Nephron progenitor cell (in vitro differentiated cells): ENCODE results near the gene ADGRV1.
A peak's percentile ranks its signal among the peaks of the same experiment; 100 is the strongest.

ENCODE experiments used
- DNase-seq: peaks from one replicate; pipeline ENCODE4 v3.0.0; 2021
- H3K27ac Mint-ChIP-seq: 2 replicates; pipeline ENCODE4 v1.8.0; 2021; ENCODE audit warnings: mild to moderate bottlenecking, moderate library complexity, mixed read lengths
- H3K27me3 Mint-ChIP-seq: 2 replicates; pipeline ENCODE4 v1.8.0; 2021; ENCODE audit warnings: mild to moderate bottlenecking, low read depth, mixed read lengths; ENCODE audit not compliant: poor library complexity
- H3K36me3 Mint-ChIP-seq: 2 replicates; pipeline ENCODE4 v1.8.0; 2021; ENCODE audit warnings: low read depth, mixed read lengths
- H3K4me1 Mint-ChIP-seq: 2 replicates; pipeline ENCODE4 v1.8.0; 2021; ENCODE audit warnings: mixed read lengths
- H3K4me3 Mint-ChIP-seq: 2 replicates; pipeline ENCODE4 v1.8.0; 2021; ENCODE audit warnings: mild to moderate bottlenecking, moderate library complexity, mixed read lengths
- H3K9me3 Mint-ChIP-seq: 2 replicates; pipeline ENCODE4 v1.8.0; 2021; ENCODE audit warnings: mild to moderate bottlenecking, moderate library complexity, mixed read lengths
- TF ChIP-seq, protein P1 (sequence below): fragments of 200-600 bp; sonication (generic); IDR thresholded peaks from 2 replicates; pipeline ENCODE4 v1.5.0; 2021; ENCODE audit warnings: antibody characterized with exemption

Gene ADGRV1

DNA sequence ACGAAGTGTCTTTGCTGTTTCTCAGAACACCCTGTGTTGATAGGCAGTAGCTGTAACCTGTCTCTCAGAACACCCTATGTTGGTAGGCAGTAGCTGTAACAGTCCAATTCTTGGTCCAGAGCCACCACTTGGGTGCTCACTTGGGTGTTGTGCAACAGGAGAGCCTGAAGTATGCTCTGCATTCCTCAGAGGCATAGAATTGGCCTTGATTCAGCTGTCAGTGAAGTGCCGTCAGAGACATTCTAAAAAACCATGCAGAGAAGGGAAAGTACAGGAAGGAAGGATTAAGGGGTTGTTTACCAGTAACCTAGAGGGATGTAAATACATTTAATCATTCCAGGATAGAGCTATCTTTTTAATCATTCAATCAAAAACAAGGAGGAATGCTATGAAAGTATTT is 593.4 kb downstream of the ADGRV1 start:
- DNase-seq, result no peak
- H3K9me3 Mint-ChIP-seq, result peaks cover 14% of the 10 kb centered on the region
- TF ChIP-seq, protein P1, sequence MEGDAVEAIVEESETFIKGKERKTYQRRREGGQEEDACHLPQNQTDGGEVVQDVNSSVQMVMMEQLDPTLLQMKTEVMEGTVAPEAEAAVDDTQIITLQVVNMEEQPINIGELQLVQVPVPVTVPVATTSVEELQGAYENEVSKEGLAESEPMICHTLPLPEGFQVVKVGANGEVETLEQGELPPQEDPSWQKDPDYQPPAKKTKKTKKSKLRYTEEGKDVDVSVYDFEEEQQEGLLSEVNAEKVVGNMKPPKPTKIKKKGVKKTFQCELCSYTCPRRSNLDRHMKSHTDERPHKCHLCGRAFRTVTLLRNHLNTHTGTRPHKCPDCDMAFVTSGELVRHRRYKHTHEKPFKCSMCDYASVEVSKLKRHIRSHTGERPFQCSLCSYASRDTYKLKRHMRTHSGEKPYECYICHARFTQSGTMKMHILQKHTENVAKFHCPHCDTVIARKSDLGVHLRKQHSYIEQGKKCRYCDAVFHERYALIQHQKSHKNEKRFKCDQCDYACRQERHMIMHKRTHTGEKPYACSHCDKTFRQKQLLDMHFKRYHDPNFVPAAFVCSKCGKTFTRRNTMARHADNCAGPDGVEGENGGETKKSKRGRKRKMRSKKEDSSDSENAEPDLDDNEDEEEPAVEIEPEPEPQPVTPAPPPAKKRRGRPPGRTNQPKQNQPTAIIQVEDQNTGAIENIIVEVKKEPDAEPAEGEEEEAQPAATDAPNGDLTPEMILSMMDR, result no peak
- no peak overlapping the region for H3K27ac Mint-ChIP-seq
- H3K27me3 Mint-ChIP-seq, result peaks cover 3% of the 10 kb centered on the region
- H3K36me3 Mint-ChIP-seq, result peaks cover 36% of the 10 kb centered on the region
- no peak overlapping the region for H3K4me3 Mint-ChIP-seq
- peaks cover 5% of the 10 kb centered on the region for H3K4me1 Mint-ChIP-seq

DNA sequence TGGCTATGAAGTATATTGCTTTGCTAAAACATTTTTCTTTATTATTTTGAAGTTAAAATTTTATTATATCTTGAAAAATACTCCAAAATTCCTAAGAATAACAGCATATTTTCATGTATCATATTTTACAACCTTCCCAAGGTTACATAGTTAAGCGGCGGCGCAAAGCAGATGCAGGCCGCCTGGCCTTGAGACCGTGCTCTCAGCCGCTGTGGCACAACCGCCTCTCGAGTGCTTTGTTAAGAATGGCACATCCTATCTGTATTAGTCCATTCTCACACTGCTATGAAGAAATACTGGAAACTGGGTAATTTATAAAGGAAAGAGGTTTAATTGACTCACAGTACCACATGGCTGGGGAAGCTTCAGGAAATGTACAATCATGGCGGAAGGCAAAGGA is 595.7 kb downstream of the ADGRV1 start:
- TF ChIP-seq, protein P1, result no peak
- Mint-ChIP-seq H3K27me3 (peaks cover 3% of the 10 kb centered on the region), H3K9me3 (no peaks in the 10 kb centered on the region), H3K4me3 (no peak overlapping the region), H3K4me1 (peaks cover 5% of the 10 kb centered on the region), H3K36me3 (peaks cover 29% of the 10 kb centered on the region), H3K27ac (peak overlapping the region; percentile 5)
- DNase-seq, result no peak

DNA sequence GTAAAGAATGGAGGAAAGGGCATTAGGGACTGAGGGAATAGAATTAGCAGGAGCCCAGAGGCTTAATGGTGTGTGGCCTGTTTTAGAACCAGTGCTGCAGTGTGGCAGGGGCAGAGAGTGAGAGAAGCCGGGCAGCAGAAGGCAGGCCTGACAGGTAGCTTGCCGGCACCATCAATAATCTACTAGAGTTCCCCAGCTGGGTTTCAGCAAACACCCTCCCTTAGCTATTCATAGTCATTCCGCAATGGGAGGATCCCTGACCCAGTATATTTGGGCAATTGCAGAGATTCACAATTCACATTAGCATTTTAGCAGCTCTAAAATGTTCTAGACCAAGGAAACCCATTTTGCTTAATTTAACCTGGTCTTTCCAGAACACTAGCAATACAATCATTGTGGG is 596.7 kb downstream of the ADGRV1 start:
- no peak overlapping the region for H3K4me3 Mint-ChIP-seq
- TF ChIP-seq, protein P1, result no peak
- peaks cover 3% of the 10 kb centered on the region for H3K27me3 Mint-ChIP-seq
- H3K4me1 Mint-ChIP-seq, result peaks cover 1% of the 10 kb centered on the region
- H3K9me3 Mint-ChIP-seq, result no peaks in the 10 kb centered on the region
- H3K27ac Mint-ChIP-seq, result no peak overlapping the region
- H3K36me3 Mint-ChIP-seq, result peaks cover 25% of the 10 kb centered on the region
- no peak for DNase-seq

DNA sequence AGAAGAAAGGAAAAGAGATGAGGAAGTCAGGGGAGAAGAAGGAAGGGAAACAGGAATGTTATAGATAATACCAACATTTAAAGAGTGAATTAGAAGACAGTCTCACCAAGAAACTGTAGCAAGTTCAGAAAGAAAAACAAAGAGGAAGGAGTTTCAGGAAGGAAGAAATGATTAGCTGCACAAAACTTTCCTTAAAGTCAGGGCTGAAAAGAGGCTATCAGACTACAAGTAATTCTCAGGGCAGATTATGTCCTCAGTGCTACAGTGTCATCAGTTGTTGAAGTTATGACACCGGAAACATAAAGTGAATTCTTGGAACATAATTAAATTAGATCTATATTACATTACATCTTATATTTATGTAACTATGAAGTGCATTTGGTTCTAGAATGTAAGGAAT is 597.6 kb downstream of the ADGRV1 start:
- TF ChIP-seq, protein P1, result no peak
- H3K4me3 Mint-ChIP-seq, result no peak overlapping the region

DNA sequence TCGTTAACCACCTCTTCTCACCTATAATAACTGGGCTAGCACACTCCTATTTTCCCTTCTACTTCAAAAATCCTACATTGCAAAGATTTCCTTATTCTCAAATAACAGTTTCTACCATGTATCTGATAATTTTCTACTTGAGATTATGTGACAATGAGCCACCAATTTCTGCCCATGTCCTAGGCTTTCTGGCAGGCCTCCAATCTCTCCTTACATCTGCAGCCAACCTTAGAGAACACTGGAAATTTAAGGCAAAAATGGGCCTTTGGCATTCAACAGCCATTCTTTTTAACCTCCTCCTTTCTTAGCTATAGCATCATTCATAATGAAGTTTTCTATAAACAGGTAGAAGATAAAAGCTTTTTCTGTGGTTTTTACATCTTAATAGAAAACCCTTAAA is 599.4 kb downstream of the ADGRV1 start:
- H3K9me3 Mint-ChIP-seq, result no peaks in the 10 kb centered on the region
- no peak for DNase-seq
- H3K36me3 Mint-ChIP-seq, result peaks cover 21% of the 10 kb centered on the region
- H3K4me3 Mint-ChIP-seq, result no peak overlapping the region
- H3K27me3 Mint-ChIP-seq, result no peaks in the 10 kb centered on the region
- no peak overlapping the region for H3K27ac Mint-ChIP-seq
- H3K4me1 Mint-ChIP-seq, result peaks cover 7% of the 10 kb centered on the region
- TF ChIP-seq, protein P1, result no peak

More for the DNA sequence above, 597.6 kb downstream of the ADGRV1 start:
- H3K9me3 Mint-ChIP-seq, result no peaks in the 10 kb centered on the region
- H3K4me1 Mint-ChIP-seq, result no peaks in the 10 kb centered on the region
- DNase-seq, result no peak
- peaks cover 21% of the 10 kb centered on the region for H3K36me3 Mint-ChIP-seq
- peaks cover 3% of the 10 kb centered on the region for H3K27me3 Mint-ChIP-seq
- peak overlapping the region; percentile 27 for H3K27ac Mint-ChIP-seq

DNA sequence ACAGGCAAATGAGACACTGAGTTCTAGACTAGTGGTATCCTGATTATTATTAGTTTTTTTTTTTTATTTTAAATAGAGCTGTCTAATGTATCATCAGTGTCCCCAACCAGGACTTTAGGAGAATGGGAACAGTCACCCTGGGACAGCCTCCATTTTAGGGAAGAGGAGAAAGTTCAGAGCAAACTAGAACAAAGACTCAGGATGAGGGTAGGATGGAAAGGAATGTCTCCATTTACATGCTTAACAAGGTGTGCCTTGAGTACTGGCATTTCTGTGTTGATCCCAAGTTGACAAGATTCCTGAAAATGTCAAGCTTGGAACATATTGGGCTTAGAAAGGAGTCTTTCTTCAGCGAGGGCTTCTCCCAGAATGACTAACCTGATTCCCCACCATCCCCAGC is 601.0 kb downstream of the ADGRV1 start:
- no peak overlapping the region for H3K4me3 Mint-ChIP-seq
- TF ChIP-seq, protein P1, result no peak
- peaks cover 7% of the 10 kb centered on the region for H3K4me1 Mint-ChIP-seq
- H3K27me3 Mint-ChIP-seq, result no peaks in the 10 kb centered on the region
- H3K27ac Mint-ChIP-seq, result no peak overlapping the region
- DNase-seq, result no peak
- H3K36me3 Mint-ChIP-seq, result peaks cover 21% of the 10 kb centered on the region
- H3K9me3 Mint-ChIP-seq, result no peaks in the 10 kb centered on the region
